IMR-90 (cell line): ENCODE results near the gene ST3GAL3. TPM values are rescaled to one million over a fixed set of nuclear protein-coding genes. Genes with fewer than 3 reads are reported as not detected.
"Not testable (repeated sequence)": the region's sequence is repeated elsewhere in the genome, so short reads cannot be mapped to it uniquely, and the experiment has no call there.

ENCODE experiments used
- ATAC-seq: fragments of 200-7000 bp; cut with Tn5 transposase; 2 replicates; pipeline ENCODE4 v1.9.1; 2020; ENCODE audit warnings: low read depth, mild to moderate bottlenecking, moderate library complexity
- BruUV-seq: library from RNA; stranded (reverse); fragments of 400-500 nt; replicated peaks from 2 replicates; lab custom pipeline; 2021; lab: Mats Ljungman, UMichigan
- CTCF ChIA-PET: fragments of 300-600 bp; formaldehyde crosslinking; extraction: SDS; loops from one replicate; lab custom pipeline; 2021; ENCODE audit warnings: antibody characterized with exemption; lab: Yijun Ruan, JAX
- POLR2A ChIA-PET: fragments of 300-600 bp; sonication (Branson Sonifier 250); formaldehyde crosslinking; loops from one replicate; lab custom pipeline; 2022; ENCODE audit warnings: antibody characterized with exemption; ENCODE audit not compliant: unreplicated experiment; lab: Charles Lee
- DNase-seq: peaks from one replicate; pipeline ENCODE4 v3.0.0; 2013
- H2AFZ ChIP-seq: replicated peaks from 2 replicates; pipeline ENCODE3; 2013; ENCODE audit warnings: low read length, mild to moderate bottlenecking; ENCODE audit not compliant: poor library complexity
- H2AK5ac ChIP-seq: 2 replicates; pipeline ENCODE4 v1.6.1; 2013; ENCODE audit warnings: low read depth, low read length, inconsistent platforms
- H2AK9ac ChIP-seq: replicated peaks from 2 replicates; pipeline ENCODE3; 2013; ENCODE audit warnings: mild to moderate bottlenecking, low read depth, low read length, moderate library complexity; ENCODE audit not compliant: poor library complexity
- H2BK120ac ChIP-seq: 2 replicates; pipeline ENCODE4 v1.6.1; 2013; ENCODE audit warnings: low read depth, low read length, inconsistent platforms
- H2BK15ac ChIP-seq: 3 replicates; pipeline ENCODE4 v1.6.1; 2013; ENCODE audit warnings: low read depth, low read length, inconsistent platforms
- H2BK20ac ChIP-seq: 2 replicates; pipeline ENCODE4 v1.6.1; 2013; ENCODE audit warnings: low read depth, mild to moderate bottlenecking, inconsistent platforms, low read length, moderate library complexity
- H2BK5ac ChIP-seq: 2 replicates; pipeline ENCODE4 v1.6.1; 2013; ENCODE audit warnings: mild to moderate bottlenecking, low read depth, low read length, inconsistent platforms; ENCODE audit not compliant: poor library complexity, severe bottlenecking
- H3K14ac ChIP-seq: replicated peaks from 2 replicates; pipeline ENCODE4 v1.6.1; 2013; ENCODE audit warnings: low read depth, low read length, inconsistent platforms
- H3K18ac ChIP-seq: 2 replicates; pipeline ENCODE4 v1.6.1; 2013; ENCODE audit warnings: low read depth, low read length, control low read depth
- H3K23ac ChIP-seq: 2 replicates; pipeline ENCODE4 v1.6.1; 2013; ENCODE audit warnings: low read depth, low read length, inconsistent platforms
- H3K27ac ChIP-seq: 2 replicates; pipeline ENCODE4 v1.5.1; 2013; ENCODE audit warnings: mild to moderate bottlenecking, control low read depth, low read length; ENCODE audit not compliant: insufficient read depth
- H3K27me3 ChIP-seq: 2 replicates; pipeline ENCODE4 v1.6.1; 2013; ENCODE audit warnings: low read length; ENCODE audit not compliant: control insufficient read depth, insufficient read depth
- H3K36me3 ChIP-seq: 2 replicates; pipeline ENCODE4 v1.6.1; 2013; ENCODE audit warnings: low read length, mixed read lengths; ENCODE audit not compliant: control insufficient read depth, insufficient read depth
- H3K4ac ChIP-seq: 2 replicates; pipeline ENCODE4 v1.6.1; 2013; ENCODE audit warnings: low read depth, low read length, inconsistent platforms
- H3K4me1 ChIP-seq: 2 replicates; pipeline ENCODE4 v1.6.1; 2013; ENCODE audit warnings: low read length, mixed read lengths; ENCODE audit not compliant: control insufficient read depth, insufficient read depth
- H3K4me2 ChIP-seq: 2 replicates; pipeline ENCODE4 v1.6.1; 2013; ENCODE audit warnings: low read depth, mild to moderate bottlenecking, control low read depth, low read length, moderate library complexity
- H3K4me3 ChIP-seq: 2 replicates; pipeline ENCODE4 v1.5.1; 2013; ENCODE audit warnings: low read depth, mild to moderate bottlenecking, control low read depth, low read length, moderate library complexity; ENCODE audit not compliant: insufficient read depth
- H3K56ac ChIP-seq: 2 replicates; pipeline ENCODE4 v1.6.1; 2013; ENCODE audit warnings: low read length, inconsistent platforms; ENCODE audit not compliant: insufficient read depth; ENCODE audit errors: extremely low read depth
- H3K79me1 ChIP-seq, 2 experiments: 2 replicates each; pipeline ENCODE4 v1.6.1; 2013; ENCODE audit warnings: low read length in 2 of 2, inconsistent platforms in 1 of 2, low read depth in 1 of 2
- H3K9ac ChIP-seq: 2 replicates; pipeline ENCODE4 v1.6.1; 2013; ENCODE audit warnings: low read depth, low read length, control low read depth
- H3K9me1 ChIP-seq: 2 replicates; pipeline ENCODE4 v1.6.1; 2013; ENCODE audit warnings: low read length, inconsistent platforms; ENCODE audit not compliant: insufficient read depth
- H3K9me3 ChIP-seq: 2 replicates; pipeline ENCODE4 v1.6.1; 2013; ENCODE audit warnings: low read length; ENCODE audit not compliant: control insufficient read depth, insufficient read depth
- H4K20me1 ChIP-seq: 2 replicates; pipeline ENCODE4 v1.6.1; 2013; ENCODE audit warnings: low read length, inconsistent platforms; ENCODE audit not compliant: insufficient read depth
- H4K5ac ChIP-seq: 2 replicates; pipeline ENCODE4 v1.6.1; 2013; ENCODE audit warnings: mild to moderate bottlenecking, low read depth, low read length, control low read depth
- H4K8ac ChIP-seq, 2 experiments: 2 replicates each; pipeline ENCODE4 v1.6.1; 2013; ENCODE audit warnings: low read depth in 2 of 2, low read length in 2 of 2, control low read depth in 1 of 2, inconsistent platforms in 1 of 2
- H4K91ac ChIP-seq: 2 replicates; pipeline ENCODE4 v1.6.1; 2013; ENCODE audit warnings: low read depth, low read length, inconsistent platforms; ENCODE audit not compliant: insufficient read depth
- WGBS, 2 experiments: methylation state at CpG; one replicate each; pipeline versions ENCODE4 v1.1.5 to v1.1.7; 2013; ENCODE audit warnings: missing lambda C conversion rate in 2 of 2; ENCODE audit not compliant: insufficient read length in 1 of 2; ENCODE audit errors: extremely low coverage in 2 of 2; 5-methylcytosine and 5-hydroxymethylcytosine counted together
- dilution Hi-C: fragments of 300-500 bp; cut with HindIII; formaldehyde crosslinking; loops from one replicate; pipeline ENCODE4 v1.14.3; 2018; ENCODE audit warnings: low sequenced_read_pairs; ENCODE audit not compliant: unreplicated experiment
- in situ Hi-C: fragments of 300-500 bp; cut with MboI; formaldehyde crosslinking; loops from 3 replicates; pipeline ENCODE4 v1.14.3; 2019; ENCODE audit warnings: low sequenced_read_pairs, inconsistent platforms, mixed read lengths
- intact Hi-C: fragments of 100-400 bp; cut with micrococcal nuclease; formaldehyde crosslinking; loops from 2 replicates; pipeline ENCODE4 v1.10.0; 2022
- polyA plus RNA-seq, 3 experiments: library from polyadenylated mRNA; depleted of rRNA; stranded (reverse); fragments of >200 nt; gene quantifications; 2 replicates each; pipeline ENCODE4 v1.2.3, GENCODE V29; 2012; ENCODE audit warnings: low replicate concordance in 1 of 3
- total RNA-seq: library from RNA; depleted of rRNA; stranded (reverse); fragments of >200 nt; gene quantifications from 2 replicates; pipeline ENCODE4 v1.2.3, GENCODE V29; 2012

The ST3GAL3 gene
- total and polyA plus RNA-seq, 2 of the 4 experiments (the other 2 are of a cell fraction) = 12.0 to 14.8 TPM

DNA sequence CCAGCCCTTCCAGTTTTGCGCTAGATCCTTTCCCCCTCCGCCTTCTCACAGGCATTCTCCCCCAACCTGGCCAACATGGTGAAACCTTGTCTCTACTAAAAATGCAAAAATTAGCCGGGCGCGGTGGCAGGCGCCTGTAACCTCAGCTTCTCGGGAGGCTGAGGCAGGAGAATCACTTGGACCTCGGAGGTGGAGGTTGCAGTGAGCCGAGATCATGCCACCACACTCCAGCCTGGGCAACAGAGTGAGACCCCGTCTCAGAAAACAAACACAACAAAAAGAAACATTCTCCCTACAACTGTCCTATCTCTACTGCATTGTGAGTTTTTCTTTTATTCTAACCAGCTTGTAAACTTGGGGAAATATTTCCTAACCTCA is 126.6 kb downstream of the ST3GAL3 start:
- H3K27ac ChIP-seq, BruUV-seq, POLR2A ChIA-PET, H3K18ac ChIP-seq, H2BK15ac ChIP-seq, H4K91ac ChIP-seq, H2AK5ac ChIP-seq, H2AFZ ChIP-seq, H3K27me3 ChIP-seq, H2BK5ac ChIP-seq, intact Hi-C loops, H3K9ac ChIP-seq, H3K9me3 ChIP-seq, DNase-seq, dilution Hi-C loops, H3K4ac ChIP-seq, H4K5ac ChIP-seq, H3K56ac ChIP-seq, H3K4me2 ChIP-seq, CTCF ChIA-PET, H2AK9ac ChIP-seq, H4K8ac ChIP-seq, in situ Hi-C loops, H2BK20ac ChIP-seq, H3K4me3 ChIP-seq, ATAC-seq: not testable (repeated sequence)
- peaks cover 13% of the 10 kb centered on the region for H3K36me3 ChIP-seq
- H3K4me1 ChIP-seq = peaks cover 16% of the 10 kb centered on the region
- H3K14ac ChIP-seq = peak overlapping the region; percentile 93; the same call in 1 of the 2 replicates
- H4K20me1 ChIP-seq = peaks cover 19% of the 10 kb centered on the region
- H3K79me1 ChIP-seq = peaks cover 26 to 44% of the 10 kb centered on the region in 2 experiments
- H3K23ac ChIP-seq = peak overlapping the region; percentile 88; the same call in 1 of the 2 replicates
- peak overlapping the region; percentile 38; the same call in 1 of the 2 replicates for H2BK120ac ChIP-seq
- peaks cover 28% of the 10 kb centered on the region for H3K9me1 ChIP-seq
- 100% methylated on average over 1 of the region's 10 CpGs; no CpG with 5 or more reads in 1 of the 2 experiments for WGBS, 2 experiments
